Measurements from ENCODE around the gene PLA2G3.

PLA2G3 gene

GRCh38 chr22:31148953-31149627 lies 8.8 kb upstream of the PLA2G3 start:
- DNase-seq (ENCODE audit: low read depth): peak; percentile 75
- no peak overlapping the region for H3K4me3 ChIP-seq (ENCODE audit: control insufficient read depth, low read depth, low read length)
- peak; percentile 99 for TF ChIP-seq CTCF (conservative IDR thresholded peaks at IDR 0.05; ENCODE audit: control insufficient read depth, insufficient read depth, low read depth, low read length)

GRCh38 chr22:31148488-31148887 lies 8.2 kb upstream of the PLA2G3 start:
- no peak overlapping the region for H3K4me3 ChIP-seq (ENCODE audit: control insufficient read depth, low read depth, low read length)
- peak; percentile 33 for DNase-seq (ENCODE audit: low read depth)
- no peak for TF ChIP-seq CTCF (conservative IDR thresholded peaks at IDR 0.05; ENCODE audit: control insufficient read depth, insufficient read depth, low read depth, low read length)

GRCh38 chr22:31144223-31144622 lies 3.9 kb upstream of the PLA2G3 start:
- peak; percentile 56 for DNase-seq (ENCODE audit: low read depth)
- TF ChIP-seq CTCF (conservative IDR thresholded peaks at IDR 0.05; ENCODE audit: control insufficient read depth, insufficient read depth, low read depth, low read length): no peak
- no peak overlapping the region for H3K4me3 ChIP-seq (ENCODE audit: control insufficient read depth, low read depth, low read length)

GRCh38 chr22:31143537-31143936 lies 3.2 kb upstream of the PLA2G3 start:
- no peak for TF ChIP-seq CTCF (conservative IDR thresholded peaks at IDR 0.05; ENCODE audit: control insufficient read depth, insufficient read depth, low read depth, low read length)
- no peak overlapping the region for H3K4me3 ChIP-seq (ENCODE audit: control insufficient read depth, low read depth, low read length)
- no peak for DNase-seq (ENCODE audit: low read depth)

- no peak overlapping the region for H3K4me3 ChIP-seq (ENCODE audit: control insufficient read depth, low read depth, low read length)
- TF ChIP-seq CTCF (conservative IDR thresholded peaks at IDR 0.05; ENCODE audit: control insufficient read depth, insufficient read depth, low read depth, low read length): no peak
- DNase-seq (ENCODE audit: low read depth): no peak
These were observed 2.7 kb upstream of the PLA2G3 start for GRCh38 chr22:31143038-31143437.

- DNase-seq (ENCODE audit: low read depth): no peak
- no peak overlapping the region for H3K4me3 ChIP-seq (ENCODE audit: control insufficient read depth, low read depth, low read length)
- no peak for TF ChIP-seq CTCF (conservative IDR thresholded peaks at IDR 0.05; ENCODE audit: control insufficient read depth, insufficient read depth, low read depth, low read length)
These were observed 2.0 kb upstream of the PLA2G3 start for GRCh38 chr22:31142285-31142684.

GRCh38 chr22:31141551-31141950 lies 1.2 kb upstream of the PLA2G3 start:
- no peak for TF ChIP-seq CTCF (conservative IDR thresholded peaks at IDR 0.05; ENCODE audit: control insufficient read depth, insufficient read depth, low read depth, low read length)

More at GRCh38 chr22:31141551-31141950, 1.2 kb upstream of the PLA2G3 start:
- no peak overlapping the region for H3K4me3 ChIP-seq (ENCODE audit: control insufficient read depth, low read depth, low read length)
- DNase-seq (ENCODE audit: low read depth): no peak
